ENCODE results near the gene ZFY.

The ZFY gene

DNA sequence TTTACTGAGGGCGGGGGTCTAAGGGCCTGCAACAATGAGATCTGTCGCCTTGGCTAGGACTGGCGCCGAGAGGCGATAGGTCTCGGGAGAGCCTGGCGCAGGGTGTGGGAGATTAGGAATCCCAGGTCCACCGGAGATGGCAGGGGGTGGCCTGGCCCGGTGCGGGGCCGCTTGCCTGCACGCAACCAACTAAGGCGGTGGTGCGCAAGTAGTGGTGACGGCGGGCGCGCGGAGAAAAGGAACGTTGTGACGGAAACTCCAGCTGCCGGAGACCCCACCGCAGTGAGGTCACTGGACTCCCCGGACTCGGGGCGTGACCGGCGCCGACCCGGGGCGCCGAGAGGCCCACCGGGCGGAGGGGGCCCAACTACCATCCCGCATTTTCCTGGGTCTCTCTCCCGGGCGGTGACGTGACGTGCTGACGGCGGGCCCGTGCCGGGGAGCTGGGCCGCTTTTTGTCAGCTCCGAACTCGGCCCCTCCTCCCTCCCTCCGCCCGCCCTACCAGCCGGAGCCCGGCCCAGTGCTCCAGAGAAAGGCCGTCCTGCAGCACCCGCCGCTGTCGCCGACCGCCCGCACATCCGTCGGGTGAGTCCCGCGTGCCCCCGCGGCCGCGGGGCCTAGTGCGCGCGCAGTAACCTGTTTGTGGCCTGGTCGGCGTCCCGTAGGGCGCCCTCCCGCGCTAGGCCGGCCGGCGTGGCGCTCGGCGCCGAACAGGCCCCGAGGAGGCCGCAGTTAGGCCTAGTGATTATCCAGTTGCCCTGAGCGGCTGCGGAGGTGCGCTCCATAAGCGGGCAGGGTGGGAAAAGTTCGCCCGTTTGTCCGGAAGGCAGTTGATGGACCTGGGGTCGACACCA, at the start of gene ZFY:
TSS of gene ZFY (plus strand) at position 521 of the 855 bp plus-strand sequence. CDS start 18,556 bp downstream, outside the sequence.
- DNase-seq (ENCODE audit: low read depth), result peak; percentile 70
- TF ChIP-seq, protein P1, sequence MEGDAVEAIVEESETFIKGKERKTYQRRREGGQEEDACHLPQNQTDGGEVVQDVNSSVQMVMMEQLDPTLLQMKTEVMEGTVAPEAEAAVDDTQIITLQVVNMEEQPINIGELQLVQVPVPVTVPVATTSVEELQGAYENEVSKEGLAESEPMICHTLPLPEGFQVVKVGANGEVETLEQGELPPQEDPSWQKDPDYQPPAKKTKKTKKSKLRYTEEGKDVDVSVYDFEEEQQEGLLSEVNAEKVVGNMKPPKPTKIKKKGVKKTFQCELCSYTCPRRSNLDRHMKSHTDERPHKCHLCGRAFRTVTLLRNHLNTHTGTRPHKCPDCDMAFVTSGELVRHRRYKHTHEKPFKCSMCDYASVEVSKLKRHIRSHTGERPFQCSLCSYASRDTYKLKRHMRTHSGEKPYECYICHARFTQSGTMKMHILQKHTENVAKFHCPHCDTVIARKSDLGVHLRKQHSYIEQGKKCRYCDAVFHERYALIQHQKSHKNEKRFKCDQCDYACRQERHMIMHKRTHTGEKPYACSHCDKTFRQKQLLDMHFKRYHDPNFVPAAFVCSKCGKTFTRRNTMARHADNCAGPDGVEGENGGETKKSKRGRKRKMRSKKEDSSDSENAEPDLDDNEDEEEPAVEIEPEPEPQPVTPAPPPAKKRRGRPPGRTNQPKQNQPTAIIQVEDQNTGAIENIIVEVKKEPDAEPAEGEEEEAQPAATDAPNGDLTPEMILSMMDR (conservative IDR thresholded peaks at IDR 0.05; ENCODE audit: low read length), result no peak
- peak within 1 kb of the TSS; percentile 76 for H3K4me3 ChIP-seq (ENCODE audit: low read length)

DNA sequence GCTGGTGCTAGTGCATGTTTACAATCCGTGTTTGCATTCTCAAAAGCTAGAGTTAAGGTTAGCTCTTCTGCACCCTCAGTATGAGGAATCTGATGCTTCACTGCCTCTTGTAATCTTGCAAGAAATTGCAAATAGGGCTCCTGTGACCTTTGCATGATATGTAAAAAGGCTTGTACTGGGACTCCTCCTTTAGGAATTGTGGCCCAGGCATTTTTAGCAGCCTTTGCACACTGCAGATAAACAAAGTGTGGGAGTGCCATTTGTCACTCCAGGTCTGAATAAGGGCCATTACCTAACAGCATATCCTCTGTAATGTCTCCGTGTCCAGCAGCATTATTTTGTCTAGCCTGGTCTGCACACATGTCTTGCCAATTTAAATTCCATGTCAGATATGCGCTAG, 49.3 kb upstream of the ZFY start:
- H3K4me3 ChIP-seq (ENCODE audit: low read length), result no peak overlapping the region
- DNase-seq (ENCODE audit: low read depth), result no peak
- TF ChIP-seq, protein P1 (conservative IDR thresholded peaks at IDR 0.05; ENCODE audit: low read length), result no peak

DNA sequence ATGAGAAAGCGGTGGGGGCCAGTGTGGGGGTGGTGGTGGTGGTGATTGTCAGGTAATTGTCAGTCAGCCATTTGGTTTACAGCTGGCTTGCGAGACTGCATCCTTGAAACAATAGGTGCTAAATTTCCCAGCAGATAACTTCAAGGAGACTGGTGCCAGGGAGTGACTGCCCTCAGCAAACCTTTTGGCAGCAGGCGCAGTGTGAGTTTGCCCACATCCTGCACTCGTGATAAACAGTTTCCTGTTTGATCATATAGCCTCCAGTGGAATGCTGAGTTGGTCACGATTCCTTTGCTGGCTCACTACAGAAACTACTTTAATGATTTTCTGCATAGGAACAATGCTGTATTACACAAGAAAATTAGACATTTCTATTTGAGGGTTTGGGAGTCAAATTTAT, 47.8 kb upstream of the ZFY start:
- peak; percentile 88 for DNase-seq (ENCODE audit: low read depth)
- TF ChIP-seq, protein P1 (conservative IDR thresholded peaks at IDR 0.05; ENCODE audit: low read length), result no peak
- no peak overlapping the region for H3K4me3 ChIP-seq (ENCODE audit: low read length)

DNA sequence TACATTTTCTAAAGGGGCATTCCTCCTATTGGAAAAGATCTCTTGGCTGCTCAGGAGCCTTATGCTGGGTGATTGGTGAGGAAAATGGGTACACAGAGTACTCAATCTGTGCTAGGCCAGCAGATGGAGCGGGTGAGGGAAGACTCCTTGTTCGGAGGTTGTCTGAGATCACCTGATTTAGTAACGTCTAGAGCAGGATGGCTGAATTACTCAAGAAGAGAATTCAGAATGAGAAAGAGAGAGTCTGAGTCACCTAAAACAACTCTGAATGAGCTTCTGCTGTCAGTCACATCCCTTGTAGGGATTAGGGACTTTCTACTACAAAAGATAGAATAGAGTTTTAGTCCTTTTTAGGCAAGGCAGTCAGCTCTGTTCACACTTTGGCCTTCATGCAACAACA, 47.2 kb upstream of the ZFY start:
- peak; percentile 59 for DNase-seq (ENCODE audit: low read depth)
- TF ChIP-seq, protein P1 (conservative IDR thresholded peaks at IDR 0.05; ENCODE audit: low read length), result no peak
- H3K4me3 ChIP-seq (ENCODE audit: low read length), result no peak overlapping the region

DNA sequence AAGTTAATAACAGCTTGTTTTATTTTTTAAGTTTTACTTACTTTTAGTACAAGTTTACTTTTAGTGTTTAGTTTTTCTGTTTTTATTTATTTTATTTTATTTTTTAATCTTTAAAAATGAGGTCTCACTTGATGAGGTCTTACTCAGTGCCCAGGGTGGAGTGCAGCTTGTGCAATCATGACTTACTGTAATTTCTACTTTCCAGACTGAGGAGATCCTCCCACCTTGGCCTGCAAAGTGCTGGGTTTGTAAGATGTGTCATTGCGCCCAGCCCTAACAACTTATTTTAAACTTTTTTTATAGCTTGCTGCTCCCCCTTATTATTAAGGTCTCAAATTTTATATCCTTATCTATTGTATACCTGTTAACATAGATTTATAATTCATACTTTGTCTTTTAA, 41.7 kb upstream of the ZFY start:
- TF ChIP-seq, protein P1 (conservative IDR thresholded peaks at IDR 0.05; ENCODE audit: low read length), result no peak
- no peak for DNase-seq (ENCODE audit: low read depth)
- H3K4me3 ChIP-seq (ENCODE audit: low read length), result no peak overlapping the region

DNA sequence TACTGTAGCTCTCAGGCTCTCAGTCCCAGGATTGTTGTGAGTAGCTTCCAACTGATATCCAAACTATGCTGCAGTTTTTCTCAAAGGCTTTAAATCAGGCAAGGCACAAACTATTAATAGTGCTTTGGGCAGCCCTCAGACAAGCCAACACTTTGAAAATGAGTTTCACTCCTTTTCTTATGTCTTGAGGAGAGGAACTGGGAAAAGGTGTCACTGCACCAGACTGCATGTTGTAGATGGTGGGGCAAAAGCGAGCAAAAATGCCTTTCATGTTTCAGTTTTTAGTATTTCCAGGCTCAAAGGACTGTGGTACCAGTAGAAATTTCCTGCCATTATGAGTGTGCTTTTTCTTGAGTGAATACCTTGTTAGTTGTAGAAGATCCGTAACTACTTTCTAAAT, 39.1 kb upstream of the ZFY start:
- no peak overlapping the region for H3K4me3 ChIP-seq (ENCODE audit: low read length)
- TF ChIP-seq, protein P1 (conservative IDR thresholded peaks at IDR 0.05; ENCODE audit: low read length), result no peak
- no peak for DNase-seq (ENCODE audit: low read depth)

DNA sequence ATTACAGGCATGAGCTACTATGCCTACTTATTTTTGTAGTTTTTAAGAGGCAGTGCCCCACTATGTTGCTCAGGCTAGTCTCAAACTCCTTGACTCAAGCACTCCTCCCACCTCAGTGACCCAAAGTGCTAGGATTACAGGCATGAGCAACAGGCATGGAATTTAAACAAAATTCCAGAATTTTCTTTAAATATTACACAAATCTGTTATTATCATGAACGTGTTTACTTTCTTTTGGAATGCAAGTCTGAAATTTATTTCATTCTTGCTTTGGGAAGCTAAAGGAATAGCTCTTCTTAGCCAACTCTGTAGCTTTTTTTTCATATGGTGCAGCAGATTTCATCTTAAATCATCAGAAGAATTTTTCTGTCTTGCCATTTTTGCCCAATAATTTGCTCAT, 27.8 kb upstream of the ZFY start:
- no peak overlapping the region for H3K4me3 ChIP-seq (ENCODE audit: low read length)
- TF ChIP-seq, protein P1 (conservative IDR thresholded peaks at IDR 0.05; ENCODE audit: low read length), result no peak
- DNase-seq (ENCODE audit: low read depth), result peak; percentile 95
